ENCODE results near the gene PDE5A.
"Not testable (repeated sequence)": the region's sequence is repeated elsewhere in the genome, so short reads cannot be mapped to it uniquely, and the experiment has no call there.

PDE5A gene

DNA sequence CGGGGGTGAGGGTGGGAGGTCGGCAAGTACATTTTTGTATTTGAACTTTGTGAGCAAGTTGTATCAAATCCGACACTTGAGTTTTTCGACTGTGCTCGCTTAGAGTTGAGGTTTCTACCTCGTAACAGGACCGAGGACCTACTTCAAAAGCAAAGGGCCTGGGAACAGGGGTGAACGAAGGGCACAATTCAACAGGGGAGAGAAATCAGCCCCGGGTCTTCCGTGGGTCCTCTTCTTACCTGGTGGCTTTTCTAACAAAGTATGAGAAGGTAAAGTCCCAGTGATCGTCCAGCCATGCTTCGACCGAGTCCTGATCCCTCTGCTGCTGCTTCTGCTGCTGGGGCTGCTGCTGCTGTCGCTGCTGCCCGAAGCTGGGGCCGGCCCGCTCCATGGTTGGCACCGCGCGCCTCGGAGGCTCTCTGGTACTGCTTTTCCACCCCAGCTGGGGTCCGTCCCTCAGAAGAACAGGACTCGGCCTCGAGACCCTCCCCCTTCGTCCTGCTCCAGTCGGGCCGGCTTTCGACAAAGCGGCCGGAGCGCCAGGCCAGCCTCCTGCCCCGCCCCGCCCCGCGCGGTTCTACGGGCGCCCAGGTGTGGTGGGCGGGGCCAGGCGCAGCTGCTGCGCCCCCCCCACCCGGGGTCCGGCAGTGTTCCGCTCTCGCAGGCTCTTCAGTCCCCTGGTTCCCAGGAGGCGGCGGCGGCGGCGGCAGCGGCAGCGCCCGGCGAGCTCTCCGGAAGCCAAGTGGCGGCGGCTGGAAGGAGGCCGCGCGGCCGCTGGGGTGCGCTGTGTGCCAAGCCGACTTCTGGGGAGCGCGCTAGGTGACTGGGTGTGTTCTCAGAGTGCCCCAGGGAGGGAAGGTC is at the start of gene PDE5A:
Gene PDE5A (minus strand): TSS at position 524 of the 861 bp plus-strand sequence. CDS start 133 bp downstream, at position 391.
- peak; percentile 74 for DNase-seq

DNA sequence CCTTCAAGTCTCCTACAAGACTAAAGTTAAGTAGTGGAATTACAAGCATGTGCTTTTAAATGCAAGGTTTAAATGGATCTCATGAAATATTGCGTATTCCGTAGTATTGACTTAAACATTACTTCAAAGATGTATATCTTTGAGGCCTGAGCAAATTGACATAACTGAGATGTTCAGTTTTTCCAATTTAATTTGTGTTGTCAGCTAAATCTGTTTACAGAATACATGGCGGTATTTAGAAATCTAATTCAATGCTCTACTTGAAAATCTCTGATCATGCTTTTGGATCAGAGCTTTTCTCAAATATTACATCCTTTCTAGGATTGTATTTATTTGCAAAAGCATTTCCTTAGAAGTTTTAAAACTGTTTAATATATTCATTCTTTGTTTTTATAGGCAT is 47.5 kb upstream of the PDE5A start:
- DNase-seq: no peak

DNA sequence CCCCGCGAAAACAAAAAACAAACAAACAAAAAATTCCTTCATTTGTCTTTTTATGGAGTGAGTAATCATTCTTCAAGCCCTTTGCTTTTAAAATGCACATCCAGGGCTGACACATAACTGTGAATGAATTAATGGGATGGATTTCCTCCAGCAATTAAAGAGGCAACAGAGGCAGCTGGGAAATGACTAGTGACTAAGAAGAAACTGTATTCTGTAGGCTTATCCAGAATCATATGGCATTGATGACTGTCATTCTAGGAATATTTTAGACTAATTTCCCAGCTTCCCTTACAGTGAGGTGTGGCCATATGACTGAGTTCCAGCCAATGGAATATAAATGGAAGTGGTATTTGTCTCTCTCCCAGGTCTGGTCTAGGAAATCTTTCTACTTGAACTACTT is 46.8 kb upstream of the PDE5A start:
- DNase-seq: no peak

DNA sequence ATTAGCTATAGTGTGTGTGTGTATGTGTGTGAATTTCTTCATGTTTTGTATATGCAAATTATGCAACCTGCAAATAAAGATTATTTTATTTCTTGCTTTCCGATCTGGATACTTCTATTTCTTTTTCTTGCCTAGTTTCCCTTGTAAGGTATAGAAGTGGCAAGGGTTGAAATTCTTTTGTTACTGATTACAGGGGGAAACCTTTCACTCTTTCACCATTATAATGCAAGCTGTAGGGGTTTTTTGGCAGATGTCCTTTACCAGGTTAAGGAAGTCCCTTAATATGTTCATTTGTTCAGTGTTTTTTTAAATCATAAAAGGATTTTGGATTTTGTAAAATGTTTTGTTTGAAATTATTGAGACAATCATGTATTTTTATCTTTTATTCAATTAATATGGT is 44.3 kb upstream of the PDE5A start:
- DNase-seq: no peak

DNA sequence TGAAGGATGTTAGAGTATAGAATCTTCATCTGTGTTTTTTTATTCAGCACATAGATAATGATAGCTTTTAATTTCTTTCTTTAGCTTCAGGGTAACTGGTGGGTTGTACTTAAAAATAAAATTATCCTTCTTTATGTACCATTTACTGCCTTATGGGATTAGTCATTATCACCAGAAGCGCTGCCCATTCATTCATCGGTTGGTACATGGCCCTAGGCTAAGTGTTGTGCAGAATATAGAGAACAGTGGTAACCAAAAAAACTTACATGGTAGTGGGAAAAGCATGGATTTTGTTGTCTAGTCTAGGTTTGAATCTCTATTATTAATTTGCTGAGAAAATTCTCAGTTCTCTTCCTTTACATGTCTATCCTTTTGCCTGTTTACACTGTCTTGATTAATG is 43.5 kb upstream of the PDE5A start:
- no peak for DNase-seq

DNA sequence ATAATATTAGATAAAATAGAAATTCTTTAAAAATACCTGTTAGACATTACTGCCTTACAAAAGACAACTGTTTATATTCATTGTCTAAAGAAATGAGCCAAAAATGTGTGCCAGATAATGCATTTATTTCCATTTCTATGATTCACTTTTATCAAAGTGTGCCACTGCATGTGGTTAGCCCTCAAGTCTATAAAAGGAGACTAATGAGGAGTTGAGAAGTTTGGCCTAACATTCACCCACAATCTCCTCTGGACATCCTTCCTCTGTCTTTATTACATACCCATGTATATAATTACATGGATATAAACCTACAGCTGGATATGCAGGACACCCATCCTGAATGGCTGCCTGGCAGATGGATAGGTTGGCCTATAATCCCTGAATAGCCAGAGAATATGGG is 42.6 kb upstream of the PDE5A start:
- no peak for DNase-seq

DNA sequence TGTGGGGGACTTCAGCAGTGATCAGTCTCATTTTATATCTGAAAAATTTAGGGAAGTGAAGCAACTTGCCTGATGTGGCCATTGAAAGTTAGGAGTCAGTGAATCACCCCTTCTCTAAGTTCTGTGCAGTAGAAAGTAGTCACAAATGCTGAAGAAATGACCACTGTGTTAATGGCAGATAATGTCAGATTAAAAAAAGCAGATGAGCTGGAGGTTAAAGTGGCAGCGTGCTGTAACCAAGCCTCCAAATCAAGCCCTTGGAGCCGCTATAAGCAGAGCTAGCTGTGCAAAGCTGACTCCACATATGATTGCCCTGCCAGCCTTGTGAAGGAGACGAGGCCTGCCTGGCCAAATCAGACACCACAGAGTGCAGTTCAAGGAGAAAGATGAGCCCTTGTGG is 39.2 kb upstream of the PDE5A start:
- DNase-seq: no peak

DNA sequence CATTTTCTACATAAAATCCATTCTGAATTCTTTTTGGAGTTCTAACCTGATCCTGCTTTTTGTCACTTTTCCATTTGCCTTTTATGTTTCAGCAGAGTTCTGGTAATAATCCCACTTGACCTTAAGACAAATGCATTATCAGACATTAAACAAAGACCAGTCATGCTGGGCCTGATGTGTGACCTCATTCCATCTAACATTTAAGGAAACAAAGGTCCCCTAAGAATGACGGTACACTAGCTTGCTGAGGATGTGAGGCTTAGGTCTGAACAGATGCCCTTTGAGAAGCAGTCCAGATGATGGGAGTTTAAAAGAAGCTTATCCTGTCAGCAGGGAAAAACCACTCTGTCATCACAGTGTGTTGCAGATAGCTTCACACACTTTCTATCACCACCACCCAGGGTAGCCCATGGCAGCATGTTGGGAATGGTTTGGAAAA is 38.1 kb upstream of the PDE5A start:
- DNase-seq: no peak

DNA sequence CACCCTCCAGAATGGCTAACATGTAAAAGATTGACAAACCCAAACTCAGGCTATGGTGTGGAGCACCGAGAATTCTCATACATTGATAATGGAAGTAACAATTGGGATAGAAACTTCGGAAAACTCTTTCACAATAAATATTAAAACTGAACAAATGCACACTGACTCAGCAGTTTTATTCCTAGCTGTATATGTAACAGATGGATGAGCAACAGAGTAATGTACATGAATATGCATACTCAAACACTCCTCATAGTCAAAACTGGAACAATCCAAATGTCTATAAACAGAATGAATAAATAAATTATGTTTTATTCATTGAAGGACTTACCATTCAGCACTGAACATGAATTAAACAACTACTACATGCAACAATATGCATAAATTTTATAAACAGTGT is 37.1 kb upstream of the PDE5A start:
- DNase-seq: no peak

DNA sequence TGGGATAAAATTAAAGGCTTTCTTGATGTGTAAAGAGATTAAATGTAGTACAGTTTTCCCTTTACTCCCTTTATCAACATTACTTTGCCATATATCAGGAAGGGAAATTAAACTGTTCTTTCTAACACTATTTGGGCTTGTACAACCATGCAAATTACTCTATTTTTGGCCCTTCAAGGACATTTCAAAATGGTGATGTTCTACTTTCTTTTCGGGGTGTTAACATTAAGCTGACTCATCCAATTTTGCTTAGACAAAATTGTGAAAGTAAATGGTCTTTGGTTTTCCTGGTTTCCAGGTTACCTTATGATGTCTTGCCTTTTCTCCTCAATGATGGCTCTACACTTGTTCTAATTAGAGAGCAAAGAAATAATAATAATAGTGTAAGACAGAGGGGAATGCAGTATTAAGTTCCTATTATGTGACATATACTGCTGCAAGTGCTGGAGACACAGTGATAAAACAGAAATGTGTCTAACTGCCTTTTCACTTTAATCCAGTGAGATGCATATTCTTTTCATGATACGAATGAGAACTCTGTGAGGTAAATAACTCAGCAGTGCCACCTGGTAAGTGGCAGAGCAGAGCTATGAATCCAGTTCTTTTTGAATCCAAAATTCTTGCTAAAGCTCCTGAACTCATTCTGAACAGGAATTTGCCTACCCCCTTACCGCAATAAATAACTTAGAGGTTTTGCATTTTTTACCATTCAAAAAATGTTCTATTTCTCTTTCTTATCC is 35.7 kb upstream of the PDE5A start:
- DNase-seq: no peak

DNA sequence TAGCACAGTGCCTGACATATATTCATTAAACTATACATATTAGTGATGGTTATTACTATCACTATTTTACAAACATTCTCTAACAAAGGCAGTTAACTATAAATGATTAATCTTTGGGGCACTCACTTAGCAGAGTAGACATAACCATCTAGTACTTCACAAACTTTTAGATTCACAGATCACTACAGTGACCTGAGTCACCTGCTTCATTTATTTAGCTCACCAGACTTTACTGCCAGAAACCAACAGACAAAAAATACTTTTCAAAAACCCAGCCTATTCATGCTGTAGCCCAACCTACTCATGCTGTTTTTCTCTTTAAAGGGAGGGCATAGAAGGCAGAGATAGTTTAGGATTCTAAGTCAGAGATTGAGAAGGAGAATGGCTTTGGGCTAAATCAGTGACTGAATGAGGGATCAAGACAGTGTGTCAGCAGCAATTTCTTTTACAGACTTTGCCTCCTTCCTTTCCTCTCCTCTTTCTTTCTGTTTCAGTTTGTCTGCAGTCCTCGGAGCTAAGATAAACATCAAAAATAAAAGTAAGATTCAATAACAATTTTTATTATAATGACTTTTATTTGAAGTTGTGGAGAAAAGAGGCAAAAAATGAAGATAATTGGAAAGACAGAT is 34.7 kb upstream of the PDE5A start:
- DNase-seq: no peak

DNA sequence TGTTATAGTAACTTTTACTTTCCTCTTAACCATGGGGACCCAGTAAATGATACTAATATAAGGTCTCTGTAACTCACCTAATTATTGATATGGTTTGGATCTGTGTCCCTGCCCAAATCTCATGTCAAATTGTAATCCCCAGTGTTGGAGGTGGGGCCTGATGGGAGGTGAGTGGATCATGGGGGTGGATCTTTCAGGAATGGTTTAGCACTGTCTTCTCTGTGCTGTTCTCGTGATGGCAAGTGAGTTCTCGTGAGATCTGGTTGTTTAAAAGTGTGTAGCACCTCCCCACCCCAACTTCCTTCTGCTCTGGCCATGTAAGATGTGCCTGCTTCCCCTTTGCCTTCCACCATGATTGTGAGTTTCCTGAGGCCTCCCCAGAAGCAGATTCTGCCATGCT is 34.0 kb upstream of the PDE5A start:
- not testable (repeated sequence) for DNase-seq

DNA sequence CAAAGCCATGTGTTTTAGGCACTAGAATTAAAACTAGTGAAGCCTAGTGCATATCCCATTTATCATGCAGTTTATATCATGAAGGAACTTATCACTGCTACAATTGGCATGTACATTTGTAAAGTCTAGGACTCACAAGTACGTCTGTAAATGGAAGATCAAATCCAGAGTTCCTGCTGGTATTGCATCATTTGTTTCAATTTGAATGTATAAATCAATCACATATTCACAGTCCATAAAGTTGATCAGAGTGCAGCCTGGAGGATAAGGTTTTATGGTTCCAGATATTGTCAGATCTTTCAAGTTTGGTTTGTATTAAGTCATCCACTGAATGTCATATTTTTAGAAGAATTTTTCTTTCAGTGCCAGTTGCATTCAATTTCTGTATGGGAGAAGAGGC is 32.6 kb upstream of the PDE5A start:
- no peak for DNase-seq

DNA sequence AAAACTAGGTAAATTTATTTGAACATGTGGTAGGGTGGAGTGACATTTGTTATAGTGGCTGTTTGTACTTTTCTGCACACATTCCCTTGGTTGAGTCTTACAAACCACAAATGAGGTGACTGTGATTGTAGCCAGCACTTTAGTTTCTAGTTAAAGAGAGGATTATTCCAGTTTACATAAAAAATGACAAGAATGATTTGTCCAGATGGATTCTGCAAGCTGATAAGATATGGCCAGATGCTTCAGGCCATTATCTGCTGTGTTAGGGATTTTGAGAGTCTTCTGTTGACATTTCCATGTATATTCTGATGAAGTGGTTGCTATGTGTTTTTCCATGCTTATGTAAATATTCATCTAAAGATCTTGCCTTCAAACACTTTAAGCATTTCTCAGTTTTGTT is 31.0 kb upstream of the PDE5A start:
- no peak for DNase-seq

DNA sequence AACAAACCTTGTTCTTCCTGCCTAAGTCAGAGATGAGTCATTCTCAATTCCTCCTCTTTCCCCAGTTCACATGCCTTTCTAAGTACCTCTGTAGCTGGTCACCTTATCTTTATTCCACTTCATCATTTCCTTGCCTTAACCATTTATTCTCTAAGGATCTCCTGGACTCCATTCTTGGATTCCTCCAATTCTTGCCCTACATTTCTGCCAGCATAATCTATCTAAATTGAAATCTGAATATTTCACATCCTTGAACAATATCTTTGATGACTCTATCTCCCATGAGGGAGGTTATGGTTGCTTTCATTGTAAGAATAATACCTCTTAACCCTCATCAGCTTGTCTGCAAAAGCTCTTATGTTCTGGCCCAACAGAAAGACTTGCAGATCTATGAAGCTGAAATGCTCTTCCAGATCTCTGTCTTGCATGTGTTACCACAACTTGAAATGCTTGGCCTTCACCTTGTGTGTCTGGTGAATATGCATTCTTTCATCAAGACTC is 28.6 kb upstream of the PDE5A start:
- DNase-seq: no peak

DNA sequence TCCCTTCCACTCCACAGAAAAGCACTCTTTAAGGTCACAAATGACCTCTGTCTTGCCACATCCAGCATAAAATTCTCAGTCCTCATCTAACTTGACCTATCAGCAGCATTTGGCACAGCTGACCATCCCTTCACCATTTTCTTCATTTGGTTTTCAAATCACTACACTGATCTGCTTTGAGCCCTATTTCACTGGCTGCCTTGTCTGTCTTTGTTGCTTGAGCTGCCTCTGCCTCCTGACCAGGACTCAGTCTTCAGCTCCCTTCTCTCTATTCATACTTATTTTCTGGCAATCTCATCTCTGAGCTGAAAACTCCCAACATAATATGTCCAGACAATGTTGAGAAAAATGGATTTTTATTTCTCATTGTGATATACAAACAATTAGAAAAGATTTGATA is 27.7 kb upstream of the PDE5A start:
- no peak for DNase-seq

DNA sequence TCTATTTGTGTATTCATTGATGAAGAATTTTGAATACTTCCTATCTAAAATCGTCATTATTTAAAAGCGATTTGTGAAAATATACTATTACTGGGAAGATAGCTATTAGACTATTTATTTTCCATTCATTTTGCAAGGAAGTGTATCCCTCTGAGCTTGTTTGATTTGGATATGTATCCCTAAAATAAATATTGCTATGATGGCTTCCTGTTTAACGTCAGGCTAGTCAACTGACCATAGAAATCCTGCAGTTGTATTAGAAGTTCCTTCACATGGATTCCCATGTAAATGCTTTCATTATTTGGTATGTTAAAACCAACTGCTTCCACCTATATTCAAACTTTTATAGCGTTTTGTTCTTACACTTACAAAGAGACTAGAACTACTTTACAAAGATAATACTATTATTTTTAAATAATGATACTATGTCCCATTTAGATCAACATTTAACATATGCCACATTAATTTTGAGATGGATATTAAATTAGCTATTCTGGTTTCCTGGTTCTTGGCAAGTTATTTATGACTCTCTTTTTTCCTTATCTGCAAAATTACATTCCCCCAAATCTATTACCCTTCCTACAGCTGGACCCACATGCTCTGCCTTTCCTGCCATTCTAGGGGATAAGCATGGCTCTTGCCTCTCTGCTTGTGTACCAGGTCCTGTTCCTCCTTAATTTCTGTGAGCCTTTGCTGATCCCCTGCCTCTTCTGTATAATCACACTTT is 26.7 kb upstream of the PDE5A start:
- no peak for DNase-seq

DNA sequence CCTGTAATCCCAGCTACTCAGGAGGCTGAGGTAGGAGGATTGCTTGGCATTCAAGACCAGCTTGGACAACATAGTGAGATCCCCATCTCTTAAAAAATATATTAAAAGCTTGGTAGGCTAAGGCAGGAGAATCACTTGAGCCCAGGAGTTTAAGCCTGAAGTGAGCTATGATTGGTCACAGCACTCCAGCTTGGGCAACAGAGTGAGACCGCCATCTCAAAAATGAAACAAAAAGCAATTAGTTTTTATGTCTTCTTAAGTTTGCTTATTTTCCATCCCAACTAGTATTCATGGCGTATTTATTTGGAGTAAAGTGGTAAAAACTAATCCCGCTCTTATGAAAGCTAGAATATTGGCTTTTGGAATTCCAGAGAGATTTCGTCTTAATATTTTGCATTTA is 25.4 kb upstream of the PDE5A start:
- no peak for DNase-seq

DNA sequence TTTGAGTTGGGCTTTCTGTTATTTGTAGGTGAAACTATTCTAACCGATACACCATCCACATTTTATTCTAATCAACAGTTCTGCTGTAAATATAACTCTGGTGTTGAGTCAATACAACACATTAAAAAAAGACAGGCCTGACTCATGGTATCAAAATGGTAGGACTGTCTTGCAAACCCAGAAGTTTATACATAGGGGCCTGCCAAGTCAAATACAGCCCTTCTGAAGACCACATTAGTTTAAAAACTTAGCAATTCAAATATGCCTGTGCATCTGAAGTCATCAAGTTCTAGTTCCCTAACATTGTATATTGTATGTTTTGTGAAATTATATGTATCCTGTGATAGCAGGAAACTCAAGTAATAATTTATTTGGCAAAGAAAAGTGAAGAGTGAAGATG is 24.4 kb upstream of the PDE5A start:
- no peak for DNase-seq

DNA sequence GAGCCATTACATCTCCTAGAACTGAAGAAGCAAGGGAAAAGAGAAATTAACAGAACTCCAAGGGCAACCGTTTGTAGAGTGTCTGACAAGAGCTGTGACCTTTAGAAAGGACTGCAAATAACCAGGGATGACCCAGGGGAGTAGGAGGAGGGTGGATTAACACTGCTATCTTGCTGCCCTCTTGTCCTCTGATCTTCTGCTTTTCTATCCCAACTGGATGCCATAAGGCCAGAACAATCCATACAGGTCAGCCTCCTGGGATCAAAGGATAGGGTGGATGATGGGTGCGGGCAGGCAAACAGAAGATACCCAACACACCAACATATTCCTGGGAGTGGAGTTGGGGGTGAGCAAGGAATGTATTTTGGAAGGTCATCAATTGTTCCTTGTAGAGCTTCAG is 19.8 kb upstream of the PDE5A start:
- DNase-seq: no peak

DNA sequence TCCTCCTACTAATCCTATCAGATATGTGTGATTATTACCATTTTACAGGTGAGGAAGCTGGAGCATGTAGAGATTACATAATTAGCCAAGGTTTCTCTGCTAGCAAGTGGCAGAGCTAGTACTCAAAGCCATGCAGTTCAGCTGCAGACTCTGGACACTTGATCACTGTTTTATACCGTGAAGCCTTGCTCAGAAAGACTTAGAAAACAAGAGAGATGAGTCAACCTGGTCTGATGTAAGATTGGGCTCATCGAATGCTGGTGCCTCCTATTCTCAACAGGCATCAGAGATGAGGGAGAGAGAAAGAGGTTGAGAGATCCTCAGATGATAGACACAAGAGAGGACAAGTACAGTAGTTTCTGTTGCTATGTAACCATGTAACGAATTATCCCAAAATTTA is 19.0 kb upstream of the PDE5A start:
- no peak for DNase-seq

DNA sequence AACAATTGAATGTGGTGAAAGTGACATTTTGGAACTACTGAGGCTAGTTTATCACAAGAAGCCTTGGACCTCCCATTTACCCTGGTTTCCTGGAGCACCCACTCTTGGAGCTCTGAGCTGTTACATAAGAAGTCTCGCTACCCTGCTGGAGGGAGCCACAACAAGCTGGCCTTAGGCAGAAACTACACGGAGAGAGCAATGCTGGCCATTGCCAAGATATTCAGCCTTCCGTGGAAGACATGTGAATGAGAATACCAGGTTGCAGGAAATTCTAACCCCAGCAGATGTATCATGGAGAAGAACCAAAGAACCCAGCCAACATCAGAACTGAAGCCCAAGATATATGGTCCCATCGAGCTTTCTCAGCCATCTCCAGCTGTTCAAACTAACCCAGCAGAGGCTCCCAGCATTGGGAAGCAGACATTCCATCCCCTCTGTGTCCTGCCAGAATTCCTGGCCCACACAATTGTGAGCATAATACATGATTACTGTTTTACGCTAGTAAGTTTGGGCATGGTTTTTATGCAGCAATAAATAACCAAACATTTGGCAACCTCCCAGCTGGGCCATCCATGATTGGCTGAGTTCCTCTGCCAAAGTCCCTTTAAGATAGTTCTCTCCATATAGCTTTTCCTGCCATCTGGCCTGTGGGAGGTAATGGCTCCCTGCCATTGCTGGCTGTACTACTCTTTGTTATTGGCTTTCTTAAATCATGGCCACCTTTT is 17.9 kb upstream of the PDE5A start:
- DNase-seq: no peak

All from stimulated activated CD4-positive, alpha-beta T cell treated with anti-CD3 and anti-CD28 coated beads, Interleukin-12 subunit alpha, Interleukin-12 subunit beta, amount 100 ng/mL, for 4 hours (primary cell).